HG02840 (cell line): ENCODE data around the gene GPR158.

Source experiments
- ATAC-seq: cut with Tn5 transposase; IDR thresholded peaks from one replicate; pipeline ENCODE4 v1.9.1; 2021; ENCODE audit warnings: mild to moderate bottlenecking, moderate library complexity, moderate number of reproducible peaks; ENCODE audit not compliant: unreplicated experiment, low FRiP score

The GPR158 gene

DNA sequence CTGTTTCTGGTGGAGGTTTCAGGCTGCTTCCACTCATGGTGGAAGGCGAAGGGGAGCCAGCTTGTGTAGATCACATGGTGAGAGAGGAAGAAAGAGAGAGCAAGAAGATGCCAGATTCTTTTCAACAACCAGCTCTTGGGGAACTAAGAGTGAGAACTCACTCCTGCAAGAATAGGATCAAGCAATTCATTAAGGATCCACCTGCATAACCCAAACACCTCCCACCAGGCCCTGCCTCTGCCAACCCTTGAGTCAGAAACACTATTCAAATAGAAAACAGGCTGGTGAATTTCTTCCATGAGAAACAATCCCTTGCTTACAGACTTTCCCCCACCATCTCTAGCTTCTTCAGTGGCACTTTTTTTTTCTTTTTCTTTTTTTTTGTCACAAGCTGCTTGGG lies 317.2 kb downstream of the GPR158 start:
- no peak for ATAC-seq

DNA sequence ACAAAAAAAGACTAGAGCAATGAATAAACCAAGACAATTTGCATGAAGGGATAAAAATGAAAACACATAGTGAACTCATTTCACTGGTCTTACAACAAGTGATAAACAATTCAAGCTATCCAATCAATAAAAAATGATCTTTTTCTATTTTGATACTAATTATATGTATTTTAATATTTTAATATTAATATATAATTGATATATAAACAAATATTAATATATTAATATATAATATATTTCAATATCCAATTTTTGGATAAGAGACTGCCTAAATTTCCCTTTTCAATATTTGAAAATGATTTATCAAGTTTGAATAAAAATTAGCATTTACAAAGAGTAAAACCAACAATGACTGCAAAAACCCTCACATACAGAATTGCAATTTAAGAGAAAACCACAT lies 317.9 kb downstream of the GPR158 start:
- no peak for ATAC-seq

DNA sequence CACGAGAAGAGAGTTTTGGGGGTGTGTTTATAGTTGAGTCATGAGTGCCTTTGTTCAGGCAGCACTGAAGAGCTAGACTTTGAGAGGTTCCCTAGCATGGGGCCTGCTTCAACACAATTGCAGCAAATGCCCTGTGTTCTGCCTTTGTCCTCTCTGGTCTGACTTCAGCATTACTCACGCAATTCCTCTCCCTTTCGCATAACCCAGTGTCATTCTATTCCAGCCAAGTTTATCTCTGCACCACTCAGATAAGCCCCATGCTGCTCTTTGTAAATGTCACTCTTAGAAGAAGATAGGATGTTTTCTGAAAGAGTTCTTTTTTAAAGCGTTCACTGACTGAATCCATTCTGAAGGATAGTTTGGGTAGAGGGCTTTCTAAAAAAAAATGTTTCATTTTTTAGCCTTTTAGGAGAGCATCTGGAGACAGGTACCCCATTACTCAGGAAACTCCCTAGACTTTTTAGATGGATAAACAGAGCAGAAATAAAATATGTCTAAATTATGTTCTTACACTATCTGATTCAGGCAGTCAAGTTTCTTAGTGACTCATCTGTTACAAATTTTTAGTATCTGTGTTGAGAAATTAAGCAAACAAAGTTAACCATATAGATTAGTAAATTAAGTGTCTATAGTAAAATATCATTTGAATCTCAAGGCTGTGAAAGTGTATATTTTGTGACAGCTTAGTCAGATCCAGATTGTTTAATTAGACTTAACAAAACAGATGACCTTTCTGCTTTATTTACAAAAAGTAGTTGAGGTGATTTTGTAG lies 318.5 kb downstream of the GPR158 start:
- ATAC-seq: no peak

DNA sequence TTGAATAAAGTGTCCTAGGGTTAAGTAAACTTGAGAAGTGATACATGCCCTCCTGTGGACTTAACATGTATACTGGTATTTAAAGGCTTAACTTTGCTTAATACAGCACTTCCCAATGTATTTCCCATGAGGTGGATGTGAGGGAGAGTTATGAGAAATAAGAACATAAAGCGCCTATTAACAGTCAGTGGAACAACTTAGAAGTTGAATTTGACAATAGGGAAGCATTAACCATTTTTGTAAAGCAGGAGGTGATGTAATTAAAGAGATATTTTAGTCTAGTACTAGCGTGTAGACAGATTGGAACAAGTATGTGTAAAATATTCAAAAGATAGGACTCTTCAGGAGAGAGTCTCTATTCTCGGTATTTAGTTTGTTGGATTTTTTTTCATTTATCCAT lies 322.4 kb downstream of the GPR158 start:
- ATAC-seq: no peak

DNA sequence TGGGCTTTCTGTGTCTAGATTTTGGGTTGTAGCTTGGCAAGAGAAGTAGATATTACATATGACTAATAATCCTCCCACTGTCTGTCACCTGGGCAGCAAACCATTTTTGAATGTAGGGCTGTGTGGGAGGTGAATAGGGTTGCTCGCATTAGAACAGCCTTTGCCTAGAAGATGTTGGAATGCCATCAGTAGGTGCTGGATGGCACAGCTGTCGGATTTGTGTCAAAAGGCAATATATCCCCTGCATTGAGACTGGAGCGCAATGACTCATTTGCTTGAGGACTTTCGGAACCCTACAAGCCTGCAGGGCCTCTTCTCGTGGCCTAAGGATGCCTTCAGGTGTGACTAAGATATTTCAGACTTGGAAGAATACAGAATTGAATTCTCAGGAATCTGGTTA lies 323.8 kb downstream of the GPR158 start:
- no peak for ATAC-seq

DNA sequence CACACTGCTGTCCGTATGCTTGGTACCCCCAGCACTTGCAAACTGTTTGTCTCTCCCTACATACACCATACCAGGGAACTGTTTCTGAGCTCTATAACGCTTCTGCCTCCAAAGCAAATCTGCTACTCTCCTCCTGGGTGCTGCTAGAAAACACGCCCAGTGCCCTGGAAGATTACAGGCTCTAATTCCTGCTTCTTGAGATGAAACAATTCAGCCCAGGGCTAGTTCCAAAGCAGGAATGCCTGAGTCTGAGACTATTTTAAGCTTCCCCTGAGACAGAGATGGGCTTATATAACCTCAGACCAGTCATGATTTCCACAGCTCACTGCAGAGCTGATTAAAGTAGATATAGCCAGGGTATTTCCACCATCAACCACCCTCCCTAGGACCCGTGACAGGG lies 327.1 kb downstream of the GPR158 start:
- ATAC-seq: no peak

DNA sequence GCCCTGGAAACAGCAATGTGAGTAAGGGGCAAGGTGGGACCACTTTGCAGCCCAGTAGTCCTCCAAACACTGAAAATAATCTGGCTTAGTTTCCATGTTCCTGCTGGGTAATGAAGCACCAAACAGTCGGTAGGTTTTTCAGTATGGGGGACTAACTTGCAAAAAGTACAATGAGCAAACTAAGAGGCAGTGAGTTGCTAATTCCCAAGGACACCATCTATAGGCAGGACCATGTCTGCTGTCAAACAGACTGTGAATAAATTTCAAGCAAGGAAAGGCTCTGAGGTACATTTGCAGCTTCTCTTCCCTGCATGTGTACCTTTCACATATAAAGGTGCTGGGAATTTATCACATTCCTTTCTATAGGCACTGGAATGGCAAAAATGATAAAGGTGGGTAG lies 327.7 kb downstream of the GPR158 start:
- ATAC-seq: no peak

DNA sequence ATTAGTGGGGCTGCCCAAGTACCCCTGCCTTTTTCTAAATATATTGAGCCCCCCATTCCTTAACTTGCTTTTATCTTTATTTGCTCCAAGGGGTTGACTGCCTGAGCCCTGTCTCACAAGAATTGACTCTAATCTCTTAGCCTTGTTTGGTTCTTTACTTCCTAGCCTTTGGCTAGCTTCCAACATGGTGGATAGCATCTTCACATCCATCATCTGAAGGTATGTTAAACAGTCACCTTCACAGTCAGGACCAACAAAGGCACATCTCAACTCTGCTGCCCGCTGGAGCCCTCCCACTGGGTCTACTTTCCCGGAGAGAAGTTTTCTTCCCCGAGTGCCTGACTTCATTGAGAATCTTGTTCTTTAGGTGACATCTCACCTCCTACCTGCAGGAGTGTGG lies 329.5 kb downstream of the GPR158 start:
- no peak for ATAC-seq

DNA sequence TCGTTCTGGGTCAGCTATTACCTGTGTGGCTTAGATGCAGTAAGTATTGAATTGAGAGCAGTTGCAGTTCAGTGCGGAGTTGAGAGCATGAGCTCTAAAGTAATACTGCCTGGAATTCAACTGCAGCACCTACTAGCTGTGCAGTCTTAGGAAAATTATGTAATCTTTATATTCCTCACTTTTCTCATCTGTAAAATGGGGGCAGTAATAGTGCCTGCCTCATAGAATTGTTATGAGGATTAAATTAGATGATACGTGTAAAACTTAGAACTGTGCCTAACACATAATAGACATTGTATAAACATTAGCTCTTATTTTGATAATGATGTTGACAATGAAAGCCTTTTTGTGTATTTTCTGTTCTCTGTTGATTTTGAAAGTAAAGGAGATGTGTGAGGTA lies 330.0 kb downstream of the GPR158 start:
- no peak for ATAC-seq

DNA sequence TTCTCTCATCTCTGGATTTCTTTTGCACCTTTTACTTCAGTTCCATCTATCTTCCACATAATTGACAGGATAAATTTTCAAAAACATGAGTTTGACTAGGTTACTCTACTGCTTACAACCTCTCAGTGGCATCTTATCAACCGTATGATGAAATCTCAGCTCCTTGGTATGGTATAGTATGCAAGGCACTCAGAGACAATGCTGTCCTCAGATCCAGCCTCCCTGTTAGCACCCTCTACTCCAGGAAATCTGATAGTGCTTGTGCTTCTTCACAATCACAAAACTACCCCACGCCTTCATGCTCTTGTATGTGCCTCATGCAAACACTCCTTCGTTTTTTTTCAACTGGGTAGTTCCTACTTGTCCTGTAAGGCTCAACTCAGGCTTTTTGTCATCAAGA lies 330.7 kb downstream of the GPR158 start:
- ATAC-seq: no peak

DNA sequence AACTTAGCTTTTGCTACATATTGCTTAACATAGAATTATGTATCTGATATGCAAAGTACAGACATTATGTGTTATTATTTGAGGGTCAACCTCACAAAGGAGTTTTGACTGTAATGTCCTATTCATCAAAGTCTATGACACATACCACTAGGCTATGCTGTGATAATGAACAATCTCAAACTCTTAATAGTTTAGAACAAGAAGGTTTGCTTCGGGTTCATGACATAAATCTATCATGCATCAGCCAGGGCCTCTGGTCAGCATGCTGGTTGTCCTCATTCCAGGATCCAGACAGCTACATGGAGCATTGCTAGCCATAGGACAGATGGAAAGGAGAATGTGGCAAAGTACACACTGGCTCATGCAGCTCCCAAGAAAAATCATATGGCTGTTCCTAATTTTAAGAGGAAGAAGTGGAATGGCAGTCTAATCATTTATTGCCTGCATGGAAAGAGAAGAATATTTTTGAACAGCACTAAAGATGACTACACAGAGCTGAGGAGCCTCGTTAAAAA lies 332.1 kb downstream of the GPR158 start:
- ATAC-seq: no peak

DNA sequence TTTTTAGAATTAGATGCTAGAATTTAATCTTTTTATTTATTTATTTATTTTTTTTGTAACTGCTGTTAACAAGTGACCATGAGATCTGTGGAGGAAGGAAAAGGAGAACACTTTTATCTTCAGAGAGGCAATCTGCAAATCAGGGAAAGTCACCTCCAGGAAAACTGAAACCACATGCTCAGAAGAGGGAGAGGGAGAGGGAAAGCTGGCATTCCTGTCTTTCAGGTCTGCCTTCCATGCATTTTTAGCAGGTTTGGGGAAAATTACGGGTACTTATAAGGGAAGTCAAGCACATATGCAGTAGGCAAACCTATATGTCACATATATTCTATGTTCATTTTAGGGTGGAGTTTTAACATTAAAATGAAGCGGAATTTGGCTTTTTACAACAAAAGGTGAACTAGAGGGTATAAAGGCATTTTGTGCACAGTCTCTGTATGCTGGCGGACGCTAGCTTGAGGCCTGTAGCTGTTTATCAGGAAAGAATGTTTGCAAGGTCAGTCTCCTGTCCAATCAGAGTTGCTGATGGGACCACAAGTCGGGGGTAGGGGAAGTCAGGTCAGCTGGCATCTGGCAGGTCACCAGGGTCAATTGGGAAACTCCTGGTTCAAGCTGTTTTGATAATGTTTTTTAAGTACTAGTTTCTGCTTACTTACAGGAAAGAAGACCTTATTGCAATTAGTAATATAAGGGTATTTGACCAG lies 333.5 kb downstream of the GPR158 start:
- ATAC-seq: no peak

DNA sequence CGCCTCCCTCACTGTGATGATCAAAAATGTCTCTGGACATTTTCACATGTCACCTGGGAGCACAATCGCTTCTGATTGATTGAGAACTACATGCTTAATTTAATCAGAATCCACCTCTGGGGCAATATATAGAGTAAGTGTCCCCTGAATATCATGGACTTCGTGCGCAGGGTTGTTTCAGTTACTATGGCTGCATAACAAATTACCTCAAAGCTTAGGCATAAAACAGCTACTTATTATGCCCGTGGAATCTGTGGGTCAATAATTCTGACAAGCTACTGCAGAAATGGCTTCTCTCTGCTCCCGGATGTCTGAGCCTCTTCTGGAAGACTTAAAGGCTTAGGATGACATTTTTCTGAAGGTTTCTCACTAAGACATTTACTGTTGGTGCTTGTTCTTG lies 334.4 kb downstream of the GPR158 start:
- ATAC-seq: no peak

DNA sequence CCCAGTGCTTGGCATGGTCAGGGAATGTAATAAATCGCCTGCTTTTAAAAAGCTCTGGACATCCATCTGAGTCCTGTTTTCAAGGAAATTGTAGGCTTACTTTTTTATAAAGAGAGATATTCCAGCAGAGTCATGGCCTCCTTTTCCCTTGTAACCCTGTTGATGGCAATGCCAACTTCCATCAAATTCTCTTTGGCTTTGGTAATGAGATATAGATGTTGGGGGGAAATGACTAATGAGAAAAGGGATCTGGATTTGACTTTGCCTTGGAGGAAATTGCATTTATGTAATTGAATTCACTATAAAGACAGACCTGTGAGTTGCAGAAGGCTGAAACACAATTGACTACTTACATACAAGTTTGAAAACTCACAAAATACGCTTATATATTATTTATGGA lies 347.5 kb downstream of the GPR158 start:
- no peak for ATAC-seq

DNA sequence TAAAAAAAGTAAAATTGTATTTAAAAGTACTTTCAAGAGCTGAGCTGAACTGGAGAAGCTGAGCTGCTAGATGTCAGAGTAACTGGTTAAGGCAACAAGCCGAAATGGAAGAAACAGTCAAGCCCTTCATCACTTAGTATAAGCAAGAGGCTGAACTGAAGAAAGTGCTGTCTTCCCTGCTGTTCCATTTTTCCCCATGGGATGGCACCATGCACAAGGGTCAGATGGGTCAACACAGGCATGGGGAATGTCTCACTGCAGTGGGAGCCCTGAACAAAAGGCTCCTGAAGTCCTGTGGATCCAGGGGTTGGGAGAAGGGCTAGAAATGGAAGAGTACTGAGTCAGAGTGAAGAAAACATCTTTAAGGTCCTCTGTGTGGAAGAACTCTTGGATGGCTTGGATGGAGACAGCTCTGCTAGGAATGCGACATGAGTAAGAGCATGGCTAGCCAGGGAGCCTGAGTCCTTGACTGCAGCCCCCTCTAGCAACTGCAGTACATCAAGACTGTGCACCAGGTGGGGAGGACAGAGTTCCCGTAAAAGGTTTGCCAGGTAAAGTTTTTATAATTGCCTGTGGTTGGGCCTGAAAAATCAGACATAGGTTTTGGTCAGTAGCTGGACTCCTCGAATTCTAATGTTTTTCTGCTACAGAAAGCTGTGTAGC lies 348.3 kb downstream of the GPR158 start:
- no peak for ATAC-seq

DNA sequence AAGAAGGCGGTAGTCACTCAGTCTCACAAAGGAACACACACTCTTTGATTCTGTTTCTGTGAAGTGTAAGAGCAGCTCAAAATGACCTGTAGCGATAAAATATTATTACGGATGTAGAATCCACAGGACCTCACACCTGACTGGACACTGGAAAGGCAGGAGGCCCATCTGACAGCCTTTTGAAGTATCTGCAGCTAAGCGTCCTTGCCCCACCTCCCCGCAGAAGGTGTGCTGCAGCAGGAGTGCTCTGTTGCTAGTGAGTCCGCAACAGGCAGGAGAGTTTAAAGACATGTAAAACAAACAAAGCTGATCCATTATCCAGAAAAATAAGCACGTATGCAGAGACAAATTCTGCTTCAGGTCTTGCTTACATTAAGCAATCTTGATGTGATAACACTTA lies 355.5 kb downstream of the GPR158 start:
- ATAC-seq: no peak

DNA sequence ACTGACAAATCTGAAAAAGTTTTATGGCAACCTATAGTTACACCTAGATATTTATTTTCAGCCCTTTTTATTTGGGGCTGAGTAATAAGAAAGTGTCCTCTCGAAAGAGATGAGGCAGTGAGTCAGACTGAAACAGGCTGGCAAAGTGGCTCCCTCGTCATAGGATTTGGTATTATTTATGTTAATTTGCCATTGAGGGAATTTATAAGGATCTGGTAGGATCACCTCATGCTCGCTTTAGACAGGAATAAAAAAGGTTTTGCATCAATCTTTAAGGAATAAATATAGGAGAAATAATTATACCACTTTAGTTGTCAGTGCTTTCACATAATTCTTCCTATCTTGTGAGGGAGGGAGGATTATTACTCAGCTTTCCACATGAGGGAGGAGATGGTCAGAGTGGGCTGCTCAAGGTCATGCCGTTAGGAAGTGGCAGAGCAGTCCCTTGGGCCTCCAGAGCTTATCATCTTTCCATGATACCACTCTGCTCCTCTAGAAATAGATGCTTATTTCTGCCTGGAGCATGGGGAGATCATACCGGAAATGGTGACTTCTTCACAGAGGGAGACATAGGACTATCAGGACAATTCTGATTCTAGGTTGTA lies 356.8 kb downstream of the GPR158 start:
- no peak for ATAC-seq

DNA sequence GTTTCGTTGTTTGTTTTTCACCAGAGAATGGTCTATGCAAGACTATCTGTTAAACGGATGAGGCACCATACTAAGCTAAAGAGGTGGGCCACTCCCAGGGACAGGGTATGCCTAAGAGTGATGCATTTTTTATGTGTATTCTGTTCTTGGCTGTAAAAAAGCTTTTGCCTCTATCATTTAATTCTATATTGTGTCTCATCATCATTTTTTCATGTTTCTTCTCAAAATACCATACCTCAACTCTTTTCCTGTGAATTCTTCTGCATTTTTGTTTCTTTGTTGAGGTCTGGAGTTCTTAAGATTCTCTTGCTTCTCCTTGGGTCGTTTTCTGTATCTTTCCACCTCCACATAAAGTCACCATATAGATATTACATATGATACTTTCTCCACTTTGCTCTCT lies 357.4 kb downstream of the GPR158 start:
- ATAC-seq: no peak

DNA sequence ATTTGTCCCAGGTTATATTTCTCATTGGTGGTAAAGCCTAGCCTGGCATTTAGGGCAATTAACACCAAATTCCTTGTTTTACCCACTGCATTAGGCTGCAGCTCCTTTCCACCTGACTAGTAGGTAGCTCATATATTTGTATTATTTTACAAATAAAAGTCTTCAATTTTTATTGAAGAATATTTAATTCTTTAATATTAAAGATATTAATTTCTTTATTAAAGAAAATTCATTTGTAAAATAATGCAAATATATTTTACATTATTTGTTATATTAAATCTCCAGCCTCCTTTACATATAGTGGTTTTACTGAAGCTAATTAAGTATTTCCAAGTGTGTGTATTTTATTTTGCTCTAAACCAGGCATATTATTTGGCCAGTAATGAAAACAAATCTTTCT lies 361.2 kb downstream of the GPR158 start:
- no peak for ATAC-seq

DNA sequence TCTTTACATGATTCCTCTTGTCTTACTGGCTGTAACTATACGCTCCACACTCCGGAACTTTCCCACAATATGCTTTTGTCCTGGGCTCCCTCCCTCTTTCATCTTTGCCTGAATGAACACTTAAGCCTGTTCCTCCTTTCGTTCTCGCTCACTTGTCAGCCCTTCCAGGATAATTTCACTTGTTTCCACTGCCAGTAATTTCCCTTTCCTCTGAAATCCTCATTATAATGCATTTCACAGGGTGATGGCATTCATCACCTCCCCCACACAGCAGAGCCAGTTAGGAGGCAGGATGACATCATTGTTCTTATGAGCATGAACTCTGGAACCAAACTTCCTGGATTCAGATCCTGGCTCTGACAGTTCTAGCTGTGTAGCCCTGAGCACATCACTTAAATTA lies 372.6 kb downstream of the GPR158 start:
- ATAC-seq: no peak

DNA sequence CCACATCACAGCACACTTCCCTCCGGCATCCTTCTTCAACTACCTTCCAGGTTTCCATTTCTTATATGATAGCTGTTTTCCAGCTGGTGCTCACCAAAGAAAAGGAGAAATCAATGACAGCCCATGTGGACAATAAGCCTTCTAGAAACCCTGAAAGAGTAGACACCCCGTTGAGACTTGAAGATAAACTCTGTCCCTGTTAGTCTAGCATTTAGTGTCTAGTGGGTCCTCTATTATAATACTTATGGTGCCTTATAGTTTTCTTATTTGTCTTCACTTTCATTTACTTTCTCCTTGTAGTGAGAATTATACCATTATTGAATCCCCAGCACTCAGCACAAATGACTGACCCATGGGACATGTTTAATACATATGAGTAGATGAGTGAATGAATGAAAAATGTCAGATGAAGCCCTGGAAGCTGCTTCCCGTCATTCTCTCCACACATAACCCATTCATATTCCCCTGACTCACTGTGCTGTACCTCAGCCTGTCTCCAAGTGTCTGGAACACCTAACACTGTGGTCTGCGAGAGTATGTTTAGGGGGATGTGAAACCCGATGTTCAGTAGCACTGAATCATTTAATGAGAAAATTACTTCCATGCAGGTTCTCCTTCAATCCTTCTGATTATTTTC lies 377.6 kb downstream of the GPR158 start:
- no peak for ATAC-seq
